CD4-positive, alpha-beta T cell treated with Interleukin-4 for 4 hours (primary cell): ENCODE measurements around the gene HMGXB4.

Experiments
- DNase-seq: peaks from one replicate; pipeline ENCODE4 v3.0.0-alpha.2; 2020

The HMGXB4 gene

DNA sequence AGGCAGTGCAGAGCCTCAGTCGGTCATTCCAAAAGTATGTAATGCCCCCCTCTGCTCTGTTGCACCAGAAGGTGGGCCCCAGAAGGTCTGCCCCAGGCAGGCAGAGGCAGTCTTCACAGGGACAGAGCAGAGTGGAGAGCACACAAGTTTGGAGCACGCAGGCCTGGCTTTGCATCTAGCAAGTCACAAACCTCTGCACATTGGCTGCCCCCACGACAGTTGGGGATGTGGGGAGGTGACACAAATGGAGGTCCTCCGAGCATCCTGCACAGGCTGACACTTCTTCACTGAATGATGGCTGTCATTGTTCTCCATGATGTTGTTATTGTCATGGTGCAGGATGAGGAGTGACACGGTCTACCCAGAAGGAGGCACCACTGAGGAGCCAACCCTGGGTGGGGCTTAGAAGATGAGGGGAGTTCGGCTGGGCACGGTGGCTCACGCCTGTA lies 54.3 kb downstream of the HMGXB4 start:
- DNase-seq, result no peak

DNA sequence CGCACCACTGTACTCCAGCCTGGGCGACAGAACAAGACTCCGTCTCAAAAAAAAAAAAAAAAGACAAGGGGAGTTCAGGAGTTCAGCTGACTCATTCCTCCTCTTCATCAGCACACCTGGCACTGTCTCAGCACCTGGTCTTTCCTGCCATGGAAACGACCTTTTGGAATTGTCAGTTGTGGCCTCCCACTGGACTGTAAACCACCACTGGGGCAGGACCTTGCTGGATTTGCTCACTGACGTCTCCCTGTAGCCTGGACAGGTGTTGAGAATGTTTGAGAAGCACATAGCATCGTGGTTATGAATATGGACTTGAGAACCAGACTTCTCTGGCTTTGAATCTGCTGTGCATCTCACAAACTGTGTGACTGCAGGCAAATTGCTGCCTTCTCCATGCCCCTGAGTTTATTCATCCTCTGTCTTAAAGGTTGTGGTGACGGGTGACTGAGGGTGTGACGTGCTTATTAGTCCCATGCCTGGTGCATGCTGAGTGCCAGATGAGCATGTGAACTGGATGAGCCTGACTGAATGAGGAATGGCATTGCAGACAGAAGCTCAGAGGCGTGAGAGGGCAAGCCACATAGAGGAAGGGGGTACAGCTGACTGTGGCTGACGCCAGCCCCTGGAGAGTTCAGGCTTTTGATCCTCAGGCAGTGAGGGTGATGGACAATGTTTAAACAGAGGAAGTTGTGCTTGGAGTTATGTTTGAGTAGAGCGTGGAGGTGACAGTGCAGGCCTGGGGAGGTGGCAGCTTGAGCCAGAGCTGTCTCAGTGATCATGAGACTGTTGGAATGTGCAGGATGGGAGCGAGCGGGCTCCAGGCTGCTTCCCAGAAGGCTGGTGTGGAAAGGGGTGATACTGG lies 55.1 kb downstream of the HMGXB4 start:
- no peak for DNase-seq

DNA sequence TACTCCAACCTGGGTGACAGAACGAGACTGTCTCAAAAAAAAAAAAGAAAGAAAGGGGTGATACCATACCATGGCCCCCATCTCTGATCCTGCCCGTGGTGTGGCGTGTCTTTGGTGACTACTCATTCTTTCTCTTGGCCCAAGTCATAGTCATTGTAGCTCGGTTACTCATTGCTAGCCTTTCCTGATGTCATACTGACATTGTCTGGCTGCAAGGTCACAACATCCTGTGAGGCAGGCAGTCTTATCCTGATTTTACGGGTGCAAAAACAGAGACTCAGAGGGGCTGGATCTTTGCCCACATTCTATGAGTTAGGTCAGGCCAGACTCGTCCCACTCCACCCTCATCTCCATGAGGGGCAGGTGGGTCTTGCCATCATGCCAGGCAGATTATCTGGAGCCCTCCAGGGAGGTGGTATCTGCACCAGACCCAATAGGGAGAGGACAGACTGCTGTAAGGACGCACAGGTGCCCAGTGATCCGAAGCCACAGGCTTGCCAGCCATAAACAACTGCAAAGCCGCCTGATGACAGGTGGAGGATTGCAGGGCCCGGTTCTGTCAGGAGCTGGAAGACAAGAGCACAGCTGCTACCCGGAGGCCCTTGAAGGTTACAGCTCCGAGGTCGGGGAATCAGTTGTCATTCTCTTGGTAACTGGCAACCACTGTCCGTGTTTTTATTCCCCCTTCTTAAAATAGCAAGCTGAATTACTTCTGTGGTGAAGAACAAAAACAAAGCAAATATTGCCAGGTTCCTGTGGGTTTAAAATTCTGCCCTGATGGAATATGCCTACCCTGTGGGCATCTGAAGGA lies 56.2 kb downstream of the HMGXB4 start:
- DNase-seq, result no peak

GRCh38 chr22:35314161-35314942 lies 57.1 kb downstream of the HMGXB4 start:
- DNase-seq, result no peak

DNA sequence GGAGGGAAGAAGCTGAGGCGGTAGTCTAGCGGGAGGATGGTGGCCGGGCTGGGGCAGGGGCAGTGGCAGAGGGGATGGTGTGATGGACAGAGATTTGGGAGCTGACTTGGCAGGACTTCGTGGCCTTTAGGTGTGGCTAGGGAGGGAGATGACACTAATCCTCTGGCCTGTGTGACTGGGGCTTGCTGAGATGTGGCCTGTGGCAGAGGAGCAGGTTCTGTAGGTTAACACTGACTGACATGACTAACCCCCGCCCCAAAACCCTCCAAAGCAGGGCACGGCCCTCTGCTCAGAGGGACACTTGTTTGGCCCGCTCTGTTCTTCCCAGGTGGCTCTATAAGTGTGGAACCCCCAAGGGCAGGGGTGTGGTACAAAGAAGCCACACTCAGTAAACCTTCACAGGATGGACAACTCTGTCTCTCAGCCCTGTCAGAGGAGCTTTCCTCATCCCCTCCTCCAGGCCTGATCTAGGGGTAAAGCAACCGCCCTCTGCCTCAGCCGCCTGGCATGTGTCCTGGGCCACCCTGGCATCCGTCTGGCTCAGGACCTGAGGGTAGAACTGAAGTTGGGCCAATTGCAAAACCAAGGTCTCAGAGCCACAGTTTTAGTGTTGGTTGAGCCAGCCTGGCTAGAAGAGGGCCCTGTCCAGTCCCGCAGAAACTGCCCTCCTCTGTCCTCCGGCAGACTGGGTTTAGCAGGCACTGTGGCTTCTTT lies 58.0 kb downstream of the HMGXB4 start:
- no peak for DNase-seq

- no peak for DNase-seq
Measured at GRCh38 chr22:35315855-35316745, 58.8 kb downstream of the HMGXB4 start.

DNA sequence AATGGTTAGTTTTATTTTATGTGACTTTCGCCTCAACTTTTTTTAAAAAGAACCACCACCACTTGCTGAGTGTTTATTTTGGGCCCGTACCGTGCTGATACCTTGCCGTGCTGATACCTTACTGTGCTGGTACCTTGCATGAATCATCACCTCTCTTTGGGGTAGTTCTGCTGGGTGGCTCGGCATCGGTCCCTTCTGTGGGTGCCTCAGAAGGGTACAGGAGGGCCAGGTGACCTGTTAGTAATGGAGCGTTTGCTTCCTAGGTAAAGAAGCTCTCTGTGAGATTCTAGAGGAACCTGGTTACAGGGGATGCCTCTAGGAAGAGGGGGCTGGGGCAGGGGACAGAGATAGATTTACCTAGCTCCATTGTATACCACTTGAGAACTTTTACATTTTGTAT lies 59.5 kb downstream of the HMGXB4 start:
- DNase-seq, result no peak

- no peak for DNase-seq
Measured at GRCh38 chr22:35317680-35318290, 60.5 kb downstream of the HMGXB4 start.

DNA sequence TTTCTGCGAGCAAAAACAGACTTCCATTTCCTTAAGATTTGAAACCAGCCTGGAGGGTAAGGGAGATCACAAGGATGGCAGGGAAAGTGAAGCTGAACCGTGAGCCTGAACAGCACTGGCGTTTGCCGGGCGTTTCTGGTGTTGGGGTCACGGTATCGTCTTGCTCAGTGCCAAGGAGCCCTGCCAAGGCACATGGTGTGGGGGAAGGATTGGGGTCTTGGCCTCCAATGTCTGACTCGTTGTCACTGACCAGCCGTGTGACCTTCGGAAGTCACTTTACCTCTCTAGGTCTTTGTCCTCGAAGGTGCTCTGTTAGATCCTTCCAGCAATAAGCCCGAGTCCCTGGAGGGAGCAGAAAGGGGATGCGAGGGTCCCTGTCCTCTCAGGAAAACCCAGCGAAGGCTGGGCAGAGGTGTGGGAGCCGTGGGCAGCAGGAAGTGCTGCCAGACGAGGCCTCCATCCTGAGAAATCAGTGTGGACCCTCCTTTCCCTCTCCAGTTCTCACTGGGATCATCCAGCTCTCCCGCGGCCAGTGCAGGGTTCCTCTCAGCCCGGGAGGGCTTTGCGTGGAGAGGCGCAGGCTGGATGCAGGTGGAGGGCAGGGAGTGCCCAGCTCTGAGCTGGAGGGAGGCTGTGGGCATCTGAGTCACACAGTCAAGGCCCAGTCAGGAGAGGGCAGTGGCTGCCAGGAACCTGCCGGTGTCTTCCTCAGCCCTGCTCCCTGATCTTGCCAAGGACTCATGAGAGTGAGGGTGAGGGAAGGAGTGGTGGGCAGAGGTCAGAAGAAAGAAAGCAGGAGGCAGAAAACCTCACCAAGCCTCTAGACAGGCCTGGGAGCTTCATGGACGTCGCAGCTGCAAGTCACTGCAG lies 61.3 kb downstream of the HMGXB4 start:
- no peak for DNase-seq

GRCh38 chr22:35319244-35319985 lies 62.1 kb downstream of the HMGXB4 start:
- no peak for DNase-seq

GRCh38 chr22:35322126-35322525 lies 64.8 kb downstream of the HMGXB4 start:
- no peak for DNase-seq

DNA sequence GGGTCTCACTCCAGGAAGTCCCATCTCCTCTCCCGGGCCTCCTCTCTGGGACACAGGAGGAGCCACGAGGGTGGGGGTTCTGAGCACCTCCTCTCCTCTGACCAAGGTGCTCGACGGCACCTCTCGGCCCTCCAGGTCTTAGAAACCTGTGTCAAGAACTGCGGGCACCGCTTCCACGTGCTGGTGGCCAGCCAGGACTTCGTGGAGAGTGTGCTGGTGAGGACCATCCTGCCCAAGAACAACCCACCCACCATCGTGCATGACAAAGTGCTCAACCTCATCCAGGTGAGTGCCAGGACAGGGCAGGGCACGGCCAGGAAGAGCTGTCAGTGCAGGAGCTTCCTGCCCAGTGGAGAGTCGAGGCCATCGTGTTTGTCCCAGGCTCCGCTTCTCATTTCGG lies 65.6 kb downstream of the HMGXB4 start:
- DNase-seq, result no peak

DNA sequence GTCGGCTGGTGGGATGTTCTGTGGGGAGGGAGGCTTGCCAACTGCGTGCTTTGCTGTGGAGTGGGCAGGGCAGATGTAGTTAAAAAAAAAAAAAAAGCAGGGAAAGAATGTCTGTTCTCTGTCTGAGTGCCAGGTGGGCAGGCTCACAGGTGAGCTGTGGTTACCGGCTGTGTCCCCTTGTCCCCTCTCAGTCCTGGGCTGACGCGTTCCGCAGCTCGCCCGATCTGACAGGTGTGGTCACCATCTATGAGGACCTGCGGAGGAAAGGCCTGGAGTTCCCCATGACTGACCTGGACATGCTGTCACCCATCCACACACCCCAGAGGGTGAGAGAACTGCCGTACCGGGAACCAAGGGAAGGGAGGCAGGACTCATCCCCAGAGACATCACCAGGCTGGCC lies 66.0 kb downstream of the HMGXB4 start:
- no peak for DNase-seq

GRCh38 chr22:35324067-35324466 lies 66.8 kb downstream of the HMGXB4 start:
- DNase-seq, result no peak

DNA sequence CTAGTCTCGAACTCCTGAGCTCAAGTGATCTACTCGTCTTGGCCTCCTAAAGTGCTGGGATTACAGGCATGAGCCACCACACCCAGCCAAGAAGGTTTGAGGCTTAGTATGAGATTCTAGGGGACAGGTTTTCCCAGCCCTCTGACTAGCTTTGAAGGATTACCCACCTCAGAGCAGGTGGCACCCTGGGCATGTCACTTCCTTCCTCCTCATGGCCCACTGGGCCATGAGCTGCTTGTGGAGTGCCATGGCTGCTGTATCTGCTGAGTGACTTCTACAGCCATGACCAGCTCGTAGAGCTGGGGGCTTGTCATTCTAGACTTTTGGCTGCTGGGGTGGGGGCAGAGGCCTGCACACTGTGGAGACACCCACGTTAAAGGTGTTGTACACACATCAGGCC lies 67.5 kb downstream of the HMGXB4 start:
- DNase-seq, result no peak

DNA sequence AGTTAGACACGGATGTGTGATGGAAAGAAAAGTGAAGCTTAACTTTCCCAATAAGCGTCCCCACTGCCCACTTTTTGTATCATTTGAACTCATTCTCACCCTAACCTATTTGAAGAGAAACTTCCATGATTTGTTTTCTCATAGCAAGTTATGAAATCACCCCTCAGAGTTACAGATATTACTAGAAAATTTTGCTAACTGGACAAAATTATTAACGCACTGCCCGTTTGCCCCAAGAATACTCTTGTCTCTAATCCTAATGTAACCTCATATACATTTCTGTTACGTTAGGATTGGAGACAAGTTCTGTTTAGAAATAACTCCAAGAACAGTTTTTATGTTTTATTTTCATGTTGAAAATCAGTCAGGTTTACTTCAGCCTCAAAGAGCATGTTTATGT lies 67.9 kb downstream of the HMGXB4 start:
- no peak for DNase-seq

- no peak for DNase-seq
Measured at GRCh38 chr22:35326854-35327562, 69.7 kb downstream of the HMGXB4 start.

DNA sequence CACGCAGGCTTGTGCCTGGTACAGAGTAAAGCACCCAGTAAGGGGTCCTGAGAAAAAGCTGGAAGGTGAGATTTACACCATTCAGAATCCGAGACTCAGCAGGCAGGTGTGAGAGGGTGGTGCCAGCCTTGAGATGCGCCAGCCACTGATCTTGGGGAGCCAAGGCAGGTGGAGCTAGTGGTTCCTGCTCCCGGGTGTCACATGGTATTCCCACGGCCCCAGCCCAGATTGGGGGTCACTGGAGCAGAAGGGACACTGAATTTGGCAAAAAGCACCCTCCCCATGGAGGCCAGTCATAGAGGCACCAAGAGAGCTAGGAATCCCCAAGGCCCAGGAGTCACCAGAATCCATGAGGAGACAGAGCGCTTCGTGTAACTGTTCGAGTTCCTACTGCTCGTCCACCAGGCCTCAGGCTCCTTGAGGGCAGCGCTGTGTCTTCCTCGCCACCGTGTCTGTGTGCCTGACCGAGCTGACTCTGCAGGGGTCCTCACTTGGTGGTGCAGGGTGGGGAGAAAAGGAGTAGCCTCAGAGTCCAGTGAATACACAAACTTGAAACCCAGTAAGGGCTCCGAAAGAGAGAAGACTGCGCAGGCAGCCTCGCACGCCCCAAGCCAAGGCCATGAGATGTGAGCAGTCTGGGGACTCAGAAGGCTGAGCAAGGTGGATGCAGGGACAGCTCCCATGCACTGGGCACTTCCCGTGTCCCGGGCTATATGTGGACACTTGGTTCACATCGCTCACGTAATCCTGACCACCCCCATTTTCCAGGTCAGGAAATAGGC lies 70.6 kb downstream of the HMGXB4 start:
- DNase-seq, result no peak
